Measurements from ENCODE around the gene ACR.
"Not testable (repeated sequence)": the region's sequence is repeated elsewhere in the genome, so short reads cannot be mapped to it uniquely, and the experiment has no call there.

- not testable (repeated sequence) for TF ChIP-seq POLR2A (IDR thresholded peaks at IDR 0.05; ENCODE audit: low read depth, low read length); POU2F2 (IDR thresholded peaks at IDR 0.05; ENCODE audit: low read depth, low read length); POLR2AphosphoS5 (IDR thresholded peaks at IDR 0.05; ENCODE audit: low read depth, low read length); TAF1 (IDR thresholded peaks at IDR 0.05; ENCODE audit: low read depth, low read length); PAX5 (IDR thresholded peaks at IDR 0.05; ENCODE audit: insufficient read depth, low read length, severe bottlenecking); SPI1 (IDR thresholded peaks at IDR 0.05; ENCODE audit: low read depth, low read length)
Observed at GRCh38 chr22:50756949-50757491, 19.0 kb downstream of the ACR start.
